Right hindlimb (tissue), 1 donor: ENCODE measurements around the gene MLLT6.

Experiments used
- DNase-seq: peaks from one replicate; pipeline ENCODE4 v3.0.0-alpha.2; 2018

The MLLT6 gene

GRCh38 chr17:38729886-38730525, 24.9 kb downstream of the MLLT6 start, which contains the start of gene CISD3:
Gene CISD3, plus strand, starts transcription at chr17:38730341. Its CDS starts 18 bp downstream, at chr17:38730359.
- peak; percentile 86 for DNase-seq

GRCh38 chr17:38730526-38731379, 25.7 kb downstream of the MLLT6 start:
- no peak for DNase-seq

DNA sequence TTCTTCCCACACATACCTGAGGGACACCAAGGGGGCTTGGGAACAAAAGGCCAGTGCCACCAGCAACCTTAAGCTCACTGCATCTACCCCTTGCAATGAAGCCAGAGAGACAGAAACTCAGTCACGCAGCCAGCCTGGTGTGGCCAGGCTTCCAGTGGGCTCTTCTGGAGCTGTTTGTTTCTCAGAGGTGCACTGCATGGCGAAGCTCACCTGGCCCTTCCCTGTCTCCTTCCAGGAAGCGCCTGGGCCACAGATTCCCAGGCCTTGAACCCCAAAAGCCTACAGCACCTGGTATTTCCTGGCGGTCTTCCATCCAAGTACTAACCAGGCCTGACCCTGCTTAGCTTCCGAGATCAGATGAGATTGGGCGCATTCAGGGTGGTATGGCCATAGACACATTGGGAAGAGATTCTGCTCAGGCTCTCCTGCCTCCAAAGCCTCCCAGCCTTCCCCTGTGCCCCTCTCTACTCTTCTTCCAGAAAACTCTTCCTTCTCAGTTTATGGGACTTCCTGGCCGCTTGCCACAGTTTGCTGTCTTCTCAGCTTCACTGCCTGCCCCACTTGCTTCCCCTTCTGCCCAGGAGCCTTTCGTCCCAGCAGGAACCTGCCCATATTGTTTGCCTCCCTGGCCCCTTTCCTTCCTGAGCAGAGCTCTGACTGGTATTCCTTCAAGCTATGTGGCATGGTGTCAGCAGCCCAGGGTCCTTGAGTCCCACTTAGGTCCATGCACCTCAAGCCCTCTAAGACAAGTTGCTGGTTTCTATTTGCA, 26.6 kb downstream of the MLLT6 start:
- no peak for DNase-seq

DNA sequence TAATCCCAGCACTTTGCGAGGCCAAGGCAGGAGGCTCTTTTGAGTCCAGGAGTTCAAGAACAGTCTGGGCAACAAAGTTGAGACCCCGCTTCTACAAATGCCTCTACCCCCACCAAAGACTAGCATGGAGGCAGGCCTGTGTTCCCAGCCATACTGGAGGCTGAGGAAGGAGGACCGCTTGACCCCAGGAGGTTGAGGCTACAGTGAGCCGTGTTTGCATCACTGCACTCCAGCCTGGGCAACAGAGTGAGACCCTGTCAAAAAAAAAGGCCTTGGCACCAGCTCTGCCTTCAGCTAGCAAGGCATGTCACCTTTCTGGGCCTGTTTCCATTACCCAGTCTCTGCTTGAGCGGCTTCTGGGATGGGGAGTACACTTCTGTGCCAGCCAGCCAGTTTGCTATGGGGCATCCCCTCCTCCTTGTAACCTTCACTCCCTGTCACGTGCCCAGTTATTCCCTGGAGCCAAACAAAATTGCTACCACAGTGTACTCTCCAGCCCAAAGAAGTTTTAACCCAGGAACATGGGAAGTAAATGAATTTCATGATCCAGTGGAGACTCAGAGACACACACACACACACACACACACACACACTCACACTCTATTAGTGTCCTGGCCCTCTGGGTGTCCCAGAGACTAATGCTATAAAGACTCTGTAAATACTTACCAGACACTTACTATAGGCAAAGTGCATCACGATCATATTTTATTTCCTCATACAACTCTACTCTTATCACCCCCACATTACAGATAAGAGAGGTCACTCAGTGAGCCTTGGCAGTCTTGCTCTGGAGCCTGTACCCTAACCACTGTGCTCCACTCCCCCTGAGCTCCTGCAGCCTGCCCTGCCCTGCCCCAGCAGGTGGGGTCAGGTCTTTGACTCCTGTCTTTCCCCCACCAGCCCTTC, 27.6 kb downstream of the MLLT6 start:
- DNase-seq: no peak

DNA sequence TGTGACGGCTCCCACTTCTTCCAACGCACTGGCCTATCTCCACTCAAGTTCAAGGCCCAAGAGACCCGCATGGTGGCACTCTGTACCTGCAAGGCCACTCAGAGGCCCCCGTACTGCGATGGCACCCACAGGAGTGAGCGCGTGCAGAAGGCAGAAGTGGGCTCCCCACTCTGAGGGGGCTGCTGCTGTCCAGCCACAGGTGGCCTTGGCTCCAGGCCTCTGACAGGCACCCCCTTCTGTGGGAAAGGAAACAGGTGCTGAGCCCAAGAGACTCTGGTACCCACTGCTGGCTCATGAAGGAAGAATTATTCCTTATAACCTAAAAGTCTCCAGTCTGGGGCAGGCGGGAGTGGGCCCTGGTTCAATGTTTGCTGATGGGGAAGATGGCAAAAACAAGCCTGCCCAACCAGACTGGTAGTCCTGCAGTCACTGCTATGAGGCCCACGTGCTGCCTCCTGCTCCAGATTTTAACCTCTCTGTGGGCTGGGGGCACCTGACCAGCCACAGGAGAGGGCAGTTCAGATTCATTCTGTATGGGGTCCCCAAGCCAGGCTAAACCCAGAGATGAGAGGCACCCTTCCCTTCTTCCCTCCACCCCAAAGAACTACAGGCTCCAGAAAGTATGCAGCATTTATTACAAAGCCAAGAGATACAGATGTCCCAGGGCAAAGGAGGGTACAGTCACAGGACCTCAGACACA, 28.4 kb downstream of the MLLT6 start:
- no peak for DNase-seq

DNA sequence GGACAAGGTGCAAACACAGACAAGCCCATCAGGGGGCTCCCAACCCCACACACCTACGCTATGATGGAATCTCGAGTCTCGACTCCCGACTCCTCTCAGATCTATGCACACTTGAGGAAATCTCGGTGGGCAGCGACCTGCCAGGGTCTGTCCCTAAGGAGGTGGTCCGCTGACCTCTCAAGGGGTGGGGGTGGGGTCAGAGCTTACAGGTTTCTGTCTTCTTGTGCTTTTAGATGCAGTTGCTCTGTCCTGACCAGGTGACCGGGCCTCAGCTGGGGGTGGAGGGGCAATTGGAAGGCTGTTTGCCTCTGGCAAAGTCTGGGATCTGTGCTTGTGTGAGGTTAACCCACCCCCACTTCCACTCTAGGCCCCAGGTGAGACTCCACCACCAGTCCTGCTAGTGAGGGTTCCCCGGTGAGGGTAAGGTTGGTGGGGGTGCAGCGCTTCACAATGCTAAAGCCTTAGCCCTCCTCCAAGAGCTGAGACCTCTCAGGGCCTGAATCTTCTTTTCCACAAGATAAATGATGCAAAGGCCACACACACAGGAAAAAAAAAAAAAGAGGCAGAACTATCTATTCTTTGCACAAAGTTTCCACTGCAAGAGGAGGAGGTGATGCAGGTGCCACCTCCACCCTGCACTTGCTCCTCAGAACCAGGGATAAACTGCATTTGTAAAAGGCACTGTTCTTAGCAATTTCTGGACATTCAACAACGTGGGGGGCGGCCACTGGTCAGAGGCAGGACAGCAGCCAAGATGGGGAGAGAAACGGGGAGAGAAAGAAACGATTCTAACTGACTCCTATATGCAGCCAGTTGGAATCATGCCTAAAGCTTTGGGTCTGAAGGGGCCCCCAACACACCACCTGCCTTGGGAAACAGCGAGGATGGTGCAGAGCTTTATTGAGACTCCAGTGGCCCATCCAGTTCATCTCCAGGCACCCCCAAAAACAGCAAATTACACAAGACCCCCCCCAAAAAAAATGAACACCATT, 29.2 kb downstream of the MLLT6 start:
- no peak for DNase-seq

GRCh38 chr17:38735161-38735997, 30.3 kb downstream of the MLLT6 start:
- peak; percentile 70 for DNase-seq

- peak; percentile 15 for DNase-seq
Observed at GRCh38 chr17:38738007-38738662, 33.1 kb downstream of the MLLT6 start.

GRCh38 chr17:38738686-38739085, 33.6 kb downstream of the MLLT6 start:
- no peak for DNase-seq

- peak; percentile 17 for DNase-seq
Observed at GRCh38 chr17:38739305-38739704, 34.2 kb downstream of the MLLT6 start.

DNA sequence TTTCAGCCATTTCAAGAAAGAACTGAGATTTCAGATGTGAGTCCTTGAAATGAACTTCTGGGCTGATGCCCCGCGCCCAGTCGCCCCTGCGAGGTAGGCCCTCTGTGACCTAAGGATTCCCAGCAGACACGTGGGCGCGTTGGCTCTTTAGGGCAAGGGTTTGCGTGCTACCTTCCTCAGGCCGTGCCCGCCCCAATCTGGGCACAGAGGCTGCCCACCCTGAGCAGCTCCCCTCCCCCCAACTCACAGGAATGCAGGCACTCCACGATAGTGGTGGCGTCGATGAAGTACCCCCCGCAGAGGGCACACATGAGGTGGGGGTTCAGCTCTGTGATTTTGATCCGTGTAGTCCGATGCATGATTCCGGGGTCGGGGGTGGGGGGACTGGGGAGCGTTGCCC, 35.0 kb downstream of the MLLT6 start:
- no peak for DNase-seq

- no peak for DNase-seq
Observed at GRCh38 chr17:38740806-38741205, 35.7 kb downstream of the MLLT6 start.

- DNase-seq: peak; percentile 51
Observed at GRCh38 chr17:38741461-38741860, 36.4 kb downstream of the MLLT6 start.

DNA sequence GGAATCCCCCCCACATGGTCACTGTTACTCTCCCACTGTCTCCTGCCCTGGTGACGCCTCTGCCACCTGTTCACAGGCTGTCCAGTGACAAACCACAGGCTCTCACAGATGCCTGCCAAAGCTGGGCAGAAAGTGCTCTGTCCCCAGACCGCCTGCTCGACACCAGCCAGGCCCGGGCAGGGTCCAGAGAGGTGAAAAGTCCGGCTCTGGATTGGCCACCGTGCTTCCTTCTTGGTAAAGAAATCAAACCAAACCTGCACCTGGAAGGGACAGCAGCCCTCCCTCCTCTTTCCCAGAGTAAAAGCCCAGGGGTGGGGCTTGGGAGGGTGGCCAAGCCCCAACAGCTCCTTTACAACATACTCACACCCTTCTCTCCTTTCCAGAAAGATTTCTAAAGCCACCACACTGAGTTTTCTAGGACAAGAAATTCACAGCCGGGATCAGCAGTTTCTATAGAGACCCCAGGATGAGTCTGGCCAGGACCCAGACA, 36.9 kb downstream of the MLLT6 start:
- DNase-seq: peak; percentile 85

DNA sequence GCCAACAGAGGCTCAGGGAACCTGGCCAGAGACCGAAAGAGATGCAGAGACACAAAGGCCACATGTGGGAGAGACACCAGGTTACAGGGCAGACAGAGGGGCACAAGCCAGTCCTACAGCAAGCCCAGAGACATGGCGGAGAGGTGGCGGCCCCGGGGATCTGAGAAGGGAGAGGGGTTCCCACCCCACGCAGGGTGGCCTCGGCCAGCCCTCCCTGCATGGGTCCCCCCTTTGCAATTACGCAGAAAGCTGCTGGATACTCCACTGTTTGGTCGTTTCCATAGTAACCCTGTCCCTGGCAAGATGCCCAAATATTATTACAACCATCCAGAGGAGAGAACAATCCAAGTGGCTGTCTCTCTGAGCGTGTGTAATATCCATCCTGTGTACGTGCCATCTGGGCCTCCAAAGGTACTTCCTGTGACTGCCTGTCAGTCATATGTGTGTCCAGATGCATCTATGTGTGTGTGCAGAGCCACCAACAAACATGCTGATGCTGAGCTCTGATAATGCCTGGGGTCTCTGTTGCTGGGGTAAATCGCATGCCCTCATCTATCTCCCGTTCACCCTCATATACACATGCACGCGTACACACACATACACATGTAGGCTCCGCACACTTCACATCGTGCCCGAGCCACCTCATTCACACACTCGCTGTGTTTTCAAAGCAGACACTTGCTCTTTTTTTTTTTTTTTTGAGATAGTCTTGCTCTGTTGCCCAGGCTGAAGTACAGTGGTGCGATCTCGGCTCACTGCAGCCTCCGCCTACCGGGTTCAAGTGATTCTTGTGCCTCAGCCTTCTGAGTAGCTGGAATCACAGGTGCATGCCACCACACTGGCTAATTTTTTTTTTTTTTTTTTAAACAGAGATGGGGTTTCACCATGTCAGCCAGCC, 37.6 kb downstream of the MLLT6 start:
- DNase-seq: peak; percentile 94

DNA sequence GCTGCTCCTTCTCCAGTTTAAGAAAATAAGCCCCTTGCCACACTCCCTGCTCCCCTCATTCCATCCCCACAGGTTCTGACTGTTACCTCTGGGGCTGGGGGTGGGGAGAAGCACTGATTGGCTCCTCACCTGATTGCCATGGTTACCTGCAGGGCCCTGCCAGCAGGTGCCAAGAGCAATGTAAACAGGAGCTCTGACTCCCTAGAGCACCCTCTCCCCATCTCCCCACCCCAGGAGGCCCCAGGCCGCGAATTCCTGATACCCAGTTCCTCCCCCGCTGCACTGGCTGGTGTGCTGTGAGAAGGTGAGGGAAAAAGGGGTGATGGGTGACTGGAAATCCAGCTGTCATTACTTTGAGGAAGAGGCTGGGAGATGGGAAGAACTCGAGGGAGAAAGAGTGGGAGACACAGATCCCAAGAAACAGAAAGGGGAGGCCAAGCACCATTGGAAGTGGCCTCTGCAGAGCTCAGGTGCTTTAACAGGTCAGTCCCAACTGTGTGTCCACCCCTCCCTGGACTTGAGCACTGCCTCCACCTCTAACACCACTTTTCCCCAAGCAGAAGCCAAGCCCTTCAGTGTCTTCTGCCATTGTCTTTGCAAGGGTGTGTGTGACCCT, 38.6 kb downstream of the MLLT6 start:
- peak; percentile 16 for DNase-seq

GRCh38 chr17:38745545-38745944, 40.5 kb downstream of the MLLT6 start:
- DNase-seq: peak; percentile 27
